GM18951 (cell line): ENCODE results near the gene LYPD8.
A peak's percentile ranks its signal among the peaks of the same experiment; 100 is the strongest.
"Not testable (repeated sequence)": the region's sequence is repeated elsewhere in the genome, so short reads cannot be mapped to it uniquely, and the experiment has no call there.

Experiments
- POLR2A ChIP-seq: IDR thresholded peaks from 4 replicates; pipeline ENCODE4 v1.6.1; 2011; ENCODE audit warnings: mild to moderate bottlenecking; ENCODE audit not compliant: insufficient read length, insufficient read depth; ENCODE audit errors: extremely low read depth
- in situ Hi-C: fragments of 300-500 bp; cut with MboI; formaldehyde crosslinking; loops from one replicate; pipeline ENCODE4 v1.12.0; 2022; ENCODE audit warnings: low sequenced_read_pairs, mixed read lengths, inconsistent platforms; ENCODE audit not compliant: unreplicated experiment

LYPD8 gene, protein sequence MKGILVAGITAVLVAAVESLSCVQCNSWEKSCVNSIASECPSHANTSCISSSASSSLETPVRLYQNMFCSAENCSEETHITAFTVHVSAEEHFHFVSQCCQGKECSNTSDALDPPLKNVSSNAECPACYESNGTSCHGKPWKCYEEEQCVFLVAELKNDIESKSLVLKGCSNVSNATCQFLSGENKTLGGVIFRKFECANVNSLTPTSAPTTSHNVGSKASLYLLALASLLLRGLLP

DNA sequence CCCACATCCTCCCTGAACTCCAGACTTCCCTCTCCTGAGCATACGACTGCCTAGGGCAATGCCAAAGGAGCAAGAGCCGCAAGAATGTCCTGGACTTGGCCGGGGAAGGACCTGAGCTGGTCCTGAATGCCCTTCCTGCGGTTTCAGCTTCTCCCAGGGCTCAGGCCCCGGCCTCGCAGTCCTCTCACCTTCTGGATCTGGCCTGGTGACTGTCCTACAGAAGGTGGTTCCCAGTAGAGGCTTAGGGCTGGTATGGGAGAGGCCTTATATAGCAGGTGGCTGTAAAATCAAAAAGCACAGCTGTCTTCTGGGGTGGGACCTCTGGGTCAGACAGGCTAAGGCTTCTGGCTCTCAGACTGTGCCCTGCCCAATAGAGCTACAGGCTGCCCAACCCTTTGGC lies at the start of gene LYPD8:
TSS of gene LYPD8 (minus strand) at position 243 of the 400 bp plus-strand sequence. CDS start 4,678 bp downstream, outside the sequence.
- in situ Hi-C loops, result no loop called here
- no peak for TF ChIP-seq POLR2A

DNA sequence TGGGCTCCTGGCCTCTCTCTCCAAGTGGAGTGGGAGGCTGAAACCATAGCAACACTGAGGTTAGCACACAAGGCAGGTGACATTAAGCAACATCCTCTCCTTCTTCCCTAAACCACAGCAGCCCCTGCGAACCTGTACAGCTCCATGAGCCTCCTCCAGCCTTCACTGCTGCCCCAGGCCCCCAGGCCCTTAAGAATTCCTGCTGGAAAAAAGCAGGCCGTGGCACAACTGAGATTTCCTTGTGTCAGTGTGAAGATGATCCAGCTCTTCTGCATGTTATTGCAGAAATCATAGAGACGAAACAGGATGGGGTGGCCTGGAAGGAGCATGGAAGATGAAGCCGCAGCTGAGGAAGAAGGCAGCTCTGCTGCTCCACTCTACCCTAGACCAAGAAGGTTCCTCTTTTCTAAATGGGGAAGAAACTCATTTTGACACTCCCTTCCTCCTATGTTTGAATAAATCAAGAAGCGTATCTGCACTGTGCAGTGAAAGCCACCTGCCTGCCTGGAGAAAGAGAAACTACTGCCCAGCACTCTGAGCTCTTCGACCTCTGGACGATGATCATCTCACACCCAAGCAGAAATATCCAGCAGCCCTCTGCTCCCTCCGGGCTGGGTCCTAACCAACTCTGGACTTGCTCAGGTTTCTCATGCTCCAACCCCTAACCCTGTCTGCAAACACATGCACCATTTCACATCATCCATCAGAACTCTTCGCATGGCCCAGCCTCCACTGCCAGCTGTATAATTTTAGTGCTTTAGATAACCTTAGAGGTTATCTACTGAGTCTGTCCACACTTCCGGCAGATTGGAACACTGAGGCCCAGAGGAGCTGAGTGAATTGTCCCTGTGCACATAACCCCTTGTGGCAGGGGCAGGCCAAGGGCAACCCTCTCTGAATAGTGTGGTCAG lies 49.5 kb upstream of the LYPD8 start:
- TF ChIP-seq POLR2A, result peak; percentile 38

DNA sequence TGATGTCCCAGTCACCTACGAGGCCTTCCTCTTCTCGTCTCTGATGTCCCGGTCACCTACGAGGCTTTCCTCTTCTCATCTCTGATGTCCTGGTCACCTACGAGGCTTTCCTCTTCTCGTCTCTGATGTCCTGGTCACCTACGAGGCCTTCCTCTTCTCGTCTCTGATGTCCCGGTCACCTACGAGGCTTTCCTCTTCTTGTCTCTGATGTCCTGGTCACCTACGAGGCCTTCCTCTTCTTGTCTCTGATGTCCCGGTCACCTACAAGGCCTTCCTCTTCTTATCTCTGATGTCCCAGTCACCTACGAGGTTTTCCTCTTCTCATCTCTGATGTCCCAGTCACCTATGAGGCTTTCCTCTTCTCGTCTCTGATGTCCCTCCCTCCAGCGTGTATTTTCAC lies 47.9 kb upstream of the LYPD8 start:
- in situ Hi-C loops, result not testable (repeated sequence)

More for the DNA sequence above, 49.5 kb upstream of the LYPD8 start:
- in situ Hi-C loops, result no loop called here

DNA sequence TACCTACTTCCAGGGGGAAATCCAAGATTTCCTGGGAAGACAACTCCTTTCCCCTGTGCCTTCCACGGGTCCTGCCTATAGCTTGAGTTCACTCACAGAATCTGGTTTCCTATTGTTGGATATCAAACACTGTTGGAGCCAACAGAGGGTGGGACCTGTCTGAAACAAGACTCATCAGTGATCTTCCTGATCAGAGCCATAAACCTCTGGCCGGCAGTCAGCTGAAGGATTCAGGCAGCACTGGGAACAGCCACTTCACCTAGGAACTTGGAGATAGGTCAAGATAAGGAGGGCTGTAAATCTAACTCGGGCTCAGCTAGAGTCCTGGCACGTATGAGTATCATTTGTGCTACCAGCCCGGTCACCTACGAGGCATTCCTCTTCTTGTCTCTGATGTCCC lies 46.9 kb upstream of the LYPD8 start:
- TF ChIP-seq POLR2A, result no peak
- in situ Hi-C loops, result no loop called here

DNA sequence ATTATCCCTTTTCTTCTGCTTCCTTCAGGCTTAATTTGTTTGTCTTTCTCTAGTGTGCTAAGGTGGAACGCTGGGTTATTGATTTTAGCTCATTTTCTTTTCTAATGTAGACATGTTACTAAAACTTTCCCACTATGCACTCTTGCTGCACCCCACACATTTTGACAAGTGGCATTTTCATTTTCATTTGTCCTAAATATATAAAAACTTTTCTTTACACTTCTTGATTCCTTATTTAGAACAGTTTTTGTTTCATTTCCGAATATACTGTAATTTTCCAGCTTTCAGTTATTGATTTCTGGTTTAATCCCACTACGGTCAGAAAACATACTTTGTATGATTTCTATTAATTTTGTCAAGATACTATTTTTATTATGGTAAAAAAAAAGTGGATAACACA lies 44.9 kb upstream of the LYPD8 start:
- TF ChIP-seq POLR2A, result no peak
- in situ Hi-C loops, result no loop called here

DNA sequence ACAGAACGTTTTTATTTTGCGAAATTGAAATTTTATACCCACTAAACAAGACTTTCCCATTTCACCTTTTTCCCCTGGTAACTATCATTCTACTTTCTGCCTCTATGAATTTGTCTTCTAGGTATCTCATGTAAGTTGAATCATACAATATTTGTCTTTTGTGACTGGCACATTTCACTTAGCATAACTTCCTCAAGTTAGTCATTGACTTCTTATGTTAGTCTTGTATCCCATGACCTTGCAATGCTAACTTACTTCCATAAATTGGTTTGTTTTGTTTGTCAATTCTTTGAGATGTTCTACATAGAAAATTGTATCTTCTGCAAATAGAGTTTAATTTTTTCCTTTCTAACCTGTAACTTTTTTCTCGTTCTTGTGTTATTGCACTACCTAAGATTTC lies 43.2 kb upstream of the LYPD8 start:
- in situ Hi-C loops, result no loop called here
- TF ChIP-seq POLR2A, result no peak

DNA sequence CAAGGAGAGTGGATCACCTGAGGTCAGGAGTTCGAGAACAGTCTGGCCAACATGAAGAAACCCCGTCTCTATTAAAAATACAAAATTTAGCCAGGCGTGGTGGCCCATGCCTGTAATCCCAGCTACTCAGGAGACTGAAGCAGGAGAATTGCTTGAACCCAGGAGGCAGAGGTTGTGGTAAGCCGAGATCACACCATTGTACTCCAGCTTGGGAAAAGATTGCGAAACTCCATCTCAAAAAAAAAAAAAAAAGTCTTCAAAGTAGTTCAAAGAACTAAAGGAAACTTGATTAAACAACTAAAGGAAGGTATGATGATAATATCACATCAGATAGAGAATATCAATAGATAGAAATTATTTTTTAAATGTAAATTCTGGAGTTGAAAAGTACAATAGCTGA lies 39.1 kb upstream of the LYPD8 start:
- in situ Hi-C loops, result not testable (repeated sequence)

DNA sequence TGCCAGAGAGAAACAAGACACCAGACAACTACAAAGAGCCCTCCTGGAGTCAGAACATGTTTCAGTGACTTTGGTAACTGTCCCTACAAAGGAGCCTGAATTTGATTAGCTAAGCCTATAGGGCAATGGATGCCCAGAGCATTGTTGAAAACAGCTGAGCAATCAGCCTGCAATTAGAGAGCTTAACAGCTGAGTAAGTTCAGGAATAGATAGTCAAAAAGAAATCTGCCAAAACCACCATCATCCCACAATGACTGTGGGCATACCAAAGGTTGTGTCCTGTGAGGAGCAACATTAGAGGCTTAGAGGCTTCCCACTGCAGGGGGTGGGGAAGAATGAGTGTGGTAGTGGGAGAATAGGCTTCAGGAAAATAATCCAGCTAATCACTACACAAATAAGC lies 38.0 kb upstream of the LYPD8 start:
- in situ Hi-C loops, result no loop called here
- no peak for TF ChIP-seq POLR2A

DNA sequence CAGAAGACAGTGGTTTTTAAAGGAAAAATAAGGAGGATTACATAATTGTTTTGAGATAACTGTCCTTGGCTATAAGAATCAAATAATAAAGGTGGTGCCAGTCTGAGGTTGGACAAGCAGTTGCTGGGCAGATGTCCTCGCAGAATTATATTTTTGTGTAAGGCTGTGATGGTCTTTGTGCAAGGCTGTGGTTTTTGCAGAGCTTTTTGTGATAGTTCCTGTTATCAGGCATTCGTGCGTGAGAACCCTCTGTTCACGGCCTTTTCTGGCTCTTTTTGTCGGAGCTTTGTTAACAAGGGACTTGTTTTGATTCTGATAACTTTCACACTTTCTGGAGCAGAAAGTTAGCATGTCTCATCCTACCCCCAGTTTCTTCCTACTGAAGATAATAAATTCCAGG lies 36.8 kb upstream of the LYPD8 start:
- TF ChIP-seq POLR2A, result no peak

DNA sequence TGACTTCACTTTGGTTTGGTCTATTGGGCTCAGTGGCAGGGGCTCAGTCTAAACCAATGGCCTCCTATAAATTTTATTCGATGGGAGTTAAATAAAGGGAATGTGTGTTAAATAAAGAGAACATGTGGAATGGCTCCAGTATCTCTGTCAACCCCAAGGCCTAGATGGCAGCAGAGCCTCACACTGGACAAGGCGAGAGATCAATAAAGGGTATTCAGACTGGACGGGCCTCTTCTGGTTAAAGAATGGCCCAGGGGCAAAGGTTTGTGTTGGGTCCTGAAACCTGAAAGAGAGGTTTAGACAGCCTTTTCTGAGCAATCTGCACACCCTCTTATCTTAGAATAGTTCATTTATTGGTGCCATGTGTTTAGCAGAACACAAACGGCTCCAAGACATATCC lies 35.5 kb upstream of the LYPD8 start:
- TF ChIP-seq POLR2A, result no peak
- in situ Hi-C loops, result no loop called here

More for the DNA sequence above, 36.8 kb upstream of the LYPD8 start:
- in situ Hi-C loops, result no loop called here

DNA sequence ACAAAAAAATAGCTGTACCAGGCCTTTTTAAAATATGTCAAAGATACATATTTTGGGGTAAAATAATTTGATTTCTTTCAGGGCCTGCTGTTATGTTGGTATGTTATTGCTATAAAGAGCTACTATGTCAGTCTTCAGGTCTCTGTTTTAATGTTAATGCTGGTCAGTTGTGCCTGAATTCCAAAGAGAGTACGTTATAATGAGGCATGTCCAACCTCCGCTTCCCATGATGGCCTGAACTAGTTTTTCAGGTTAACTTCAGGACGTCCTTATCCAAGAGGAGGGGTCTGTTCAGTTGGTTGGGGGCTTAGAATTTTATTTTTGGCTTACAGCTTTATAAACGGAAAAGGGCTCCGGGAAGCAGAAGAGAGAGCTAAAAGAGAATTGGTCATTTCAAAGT lies 34.9 kb upstream of the LYPD8 start:
- TF ChIP-seq POLR2A, result no peak
- in situ Hi-C loops, result no loop called here

DNA sequence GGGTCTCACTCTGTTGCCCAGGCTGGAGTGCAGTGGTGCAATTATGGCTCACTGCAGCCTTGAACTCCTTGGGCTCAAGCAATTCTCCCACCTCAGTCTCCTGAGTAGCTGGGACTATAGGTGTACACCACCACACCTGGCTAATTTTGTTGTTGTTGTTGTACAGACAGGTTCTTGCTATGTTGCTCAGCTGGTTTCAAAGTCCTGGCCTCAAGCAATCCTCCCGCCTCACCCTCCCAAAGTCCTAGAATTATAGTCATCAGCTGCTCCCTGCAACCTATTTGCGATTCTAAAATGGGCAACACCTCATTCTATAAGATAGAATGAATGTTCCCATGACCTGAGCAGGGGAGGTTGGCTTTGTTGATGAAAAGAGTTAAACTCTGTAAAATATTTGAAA lies 33.8 kb upstream of the LYPD8 start:
- in situ Hi-C loops, result not testable (repeated sequence)

DNA sequence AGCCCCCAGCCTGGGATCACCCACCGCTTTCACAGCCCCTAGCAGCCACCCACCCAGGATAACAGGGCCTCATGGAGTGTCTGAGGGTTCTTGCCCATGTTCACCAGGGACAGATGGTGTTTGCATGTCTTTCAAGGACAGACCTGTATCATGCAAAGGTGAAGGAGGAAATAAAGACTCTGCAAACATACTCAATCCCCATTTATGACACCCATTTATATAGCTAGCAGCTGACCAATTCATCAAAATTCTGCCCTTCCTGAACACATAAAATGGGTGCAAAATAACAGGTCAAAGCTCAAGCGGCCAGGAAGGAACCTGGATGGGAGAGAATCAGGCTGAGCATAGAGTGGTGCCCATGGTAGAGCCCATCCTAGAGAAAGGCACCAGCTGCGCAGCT lies 32.8 kb upstream of the LYPD8 start:
- TF ChIP-seq POLR2A, result no peak
- in situ Hi-C loops, result no loop called here

DNA sequence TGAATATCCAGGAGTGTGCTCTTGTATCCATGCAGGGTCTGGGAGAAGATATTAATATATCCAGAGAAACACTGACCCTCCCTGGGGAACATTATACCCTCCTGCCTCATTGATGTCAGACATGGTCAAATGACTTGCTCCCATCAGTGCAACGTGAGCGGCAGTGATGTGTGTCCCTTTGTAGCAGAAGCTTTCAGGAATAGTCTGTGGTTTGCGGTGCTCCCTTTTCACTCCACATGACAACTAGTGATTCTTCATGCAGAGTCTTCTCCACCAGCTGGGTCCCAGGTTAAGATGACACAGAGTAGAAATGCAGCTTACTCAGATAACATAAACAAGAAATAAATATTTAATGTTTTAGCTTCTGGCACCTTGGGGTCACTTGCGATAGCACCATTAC lies 31.9 kb upstream of the LYPD8 start:
- in situ Hi-C loops, result no loop called here
- TF ChIP-seq POLR2A, result no peak
